NCI-H2171 treated with DMSO at 0.1 percent for 48 hours (cell line): ENCODE results near the gene PPY.
"Not testable (repeated sequence)": the region's sequence is repeated elsewhere in the genome, so short reads cannot be mapped to it uniquely, and the experiment has no call there.

Experiments
- DNase-seq: peaks from one replicate; lab custom pipeline; 2025; lab: John Stamatoyannopoulos, UW

Gene PPY, protein sequence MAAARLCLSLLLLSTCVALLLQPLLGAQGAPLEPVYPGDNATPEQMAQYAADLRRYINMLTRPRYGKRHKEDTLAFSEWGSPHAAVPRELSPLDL

DNA sequence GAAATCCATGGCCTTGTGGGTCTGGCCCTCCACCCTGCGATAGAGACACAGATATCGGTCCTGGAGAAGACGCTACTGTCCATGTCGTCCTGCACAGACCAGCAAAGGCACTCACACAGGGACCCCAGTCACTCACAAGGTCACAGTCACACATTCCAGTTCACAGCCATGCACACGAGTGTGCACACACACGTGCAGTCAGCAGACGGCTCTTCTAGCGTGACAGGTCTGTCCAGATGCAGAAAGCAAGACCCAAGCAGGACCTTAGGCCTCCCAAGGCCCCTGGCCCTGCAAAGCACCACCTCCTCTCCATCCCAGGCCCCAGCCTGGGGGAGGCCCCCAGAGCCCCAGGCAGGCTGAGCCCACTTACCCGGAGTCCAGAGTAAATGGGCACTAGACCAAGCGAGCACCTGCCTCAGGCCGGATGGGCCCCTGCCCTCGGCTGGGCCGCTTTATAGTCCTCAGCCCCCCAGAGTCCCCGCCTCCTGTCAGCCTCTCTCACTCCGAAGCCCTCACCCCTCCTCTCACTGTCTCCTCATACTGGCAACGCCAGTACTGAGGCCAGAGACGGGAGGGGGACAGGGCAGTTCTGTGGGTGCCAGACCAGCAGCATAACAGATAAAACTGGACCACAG, at the start of gene PPY:
Gene PPY, minus strand, starts transcription at position 426 of the 635 bp plus-strand sequence. CDS start 822 bp downstream, outside the sequence.
- DNase-seq: no peak

DNA sequence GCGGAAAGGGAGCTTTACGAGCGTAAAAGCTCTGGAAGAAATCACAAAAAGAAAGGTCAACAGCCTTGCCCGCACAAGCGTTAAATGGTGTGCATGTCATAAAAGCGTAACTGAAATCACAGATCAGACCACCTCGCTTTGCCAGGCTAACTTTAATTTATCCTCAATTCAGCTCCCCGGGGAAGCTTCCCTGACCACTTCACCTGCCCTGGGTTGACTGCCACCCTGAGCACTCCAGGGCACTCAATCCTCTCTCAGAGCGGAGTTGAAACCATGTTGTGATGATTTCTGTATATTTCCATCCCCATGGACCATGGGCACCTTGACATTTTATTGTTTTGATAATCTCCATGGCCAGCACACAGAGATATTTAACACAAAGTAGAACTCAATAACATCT, 46.0 kb upstream of the PPY start:
- DNase-seq: no peak

DNA sequence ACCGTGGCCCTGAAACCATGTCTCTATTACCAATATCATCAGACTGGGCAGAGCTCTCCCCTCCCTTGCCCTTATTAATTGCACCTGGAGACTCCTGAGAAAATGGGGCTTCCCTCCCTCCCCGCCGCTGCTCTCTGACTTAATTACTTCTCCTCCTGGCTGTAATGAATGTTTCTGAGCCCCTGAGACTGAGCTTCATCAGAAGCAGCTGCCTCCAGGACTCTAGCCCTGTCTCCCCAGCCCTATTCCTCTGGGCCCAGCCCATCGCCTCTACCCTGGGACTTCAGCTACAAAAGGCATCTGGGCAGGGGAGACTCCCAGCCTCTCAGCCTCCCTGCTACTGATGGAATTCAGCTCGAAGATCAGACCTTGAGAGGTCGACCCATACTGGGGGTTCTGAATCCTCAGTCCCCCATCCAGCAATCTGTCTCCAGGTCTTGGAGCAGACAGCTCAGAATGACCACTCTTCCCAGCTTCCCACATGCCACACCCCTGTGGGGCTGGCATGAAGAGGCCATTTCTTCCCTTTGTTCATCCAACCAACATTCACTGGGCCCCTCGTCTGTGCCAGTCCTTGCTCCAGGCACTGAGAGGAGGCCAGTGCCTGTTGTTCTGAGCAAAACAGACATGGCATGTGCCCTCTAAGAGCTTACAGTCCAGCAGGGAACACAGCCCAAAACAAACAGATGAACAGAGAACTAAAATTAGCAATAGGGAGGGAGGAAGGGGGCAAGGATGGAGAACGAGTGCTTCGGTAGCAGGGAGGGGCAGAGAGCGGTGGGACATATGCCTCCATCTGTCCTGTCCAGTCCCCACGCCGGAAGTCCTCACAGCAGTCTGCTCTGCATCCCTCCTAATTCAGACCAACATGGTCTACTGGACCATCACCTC, 45.1 kb upstream of the PPY start:
- no peak for DNase-seq

DNA sequence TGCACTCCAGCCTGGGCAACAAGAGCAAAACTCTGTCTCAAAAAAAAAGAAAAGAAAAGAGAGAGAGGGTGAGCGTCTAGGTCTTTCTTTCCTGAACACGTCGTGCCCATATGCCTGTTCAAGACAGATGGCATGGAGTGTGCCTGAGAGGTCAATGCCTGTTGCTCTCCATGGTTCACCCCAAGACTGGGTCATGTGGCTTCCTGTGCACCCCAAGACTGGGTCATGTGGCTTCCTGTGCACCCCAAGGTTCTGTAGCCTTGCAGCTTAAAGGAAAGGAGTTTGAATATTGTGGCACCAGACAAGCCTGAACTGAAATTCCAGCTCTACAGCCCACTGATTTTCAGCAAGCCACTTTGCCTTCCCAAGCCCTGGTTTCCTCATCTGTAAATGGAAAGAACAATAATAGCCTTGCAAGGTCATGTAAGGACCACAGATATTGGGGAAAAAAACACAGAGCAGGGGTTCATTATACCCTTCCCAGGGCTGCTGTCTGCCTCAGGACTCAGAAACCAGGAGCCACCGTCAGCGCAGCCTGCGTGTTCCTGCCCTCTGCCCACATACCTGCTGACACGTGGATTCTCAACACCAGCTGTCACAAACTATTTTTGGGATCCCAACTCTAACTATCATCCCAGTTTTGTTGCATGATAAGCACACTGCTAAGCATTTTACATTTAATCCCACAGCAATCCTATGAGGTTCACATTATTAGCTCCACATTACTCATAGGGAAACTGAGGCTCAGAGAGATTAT, 44.1 kb upstream of the PPY start:
- DNase-seq: no peak

DNA sequence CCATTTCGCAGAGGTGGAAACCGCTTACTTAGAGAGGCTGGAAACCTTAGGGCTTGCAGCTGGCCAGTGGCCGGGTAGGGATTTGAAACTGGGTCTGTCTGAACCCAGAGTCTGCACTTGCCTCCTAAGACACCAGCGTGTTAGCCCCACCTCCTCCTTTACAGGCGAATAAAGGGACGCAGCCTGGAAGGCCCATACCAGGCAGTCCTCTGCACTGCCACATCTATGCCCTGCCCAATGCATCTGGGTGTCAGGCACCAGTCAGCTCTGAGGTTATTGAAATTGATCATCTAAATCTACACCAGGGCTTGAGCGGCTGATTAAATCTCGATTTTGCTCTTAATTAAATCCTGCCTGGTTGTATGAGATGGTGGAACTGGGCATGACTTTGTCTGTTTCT, 42.2 kb upstream of the PPY start:
- DNase-seq: no peak

DNA sequence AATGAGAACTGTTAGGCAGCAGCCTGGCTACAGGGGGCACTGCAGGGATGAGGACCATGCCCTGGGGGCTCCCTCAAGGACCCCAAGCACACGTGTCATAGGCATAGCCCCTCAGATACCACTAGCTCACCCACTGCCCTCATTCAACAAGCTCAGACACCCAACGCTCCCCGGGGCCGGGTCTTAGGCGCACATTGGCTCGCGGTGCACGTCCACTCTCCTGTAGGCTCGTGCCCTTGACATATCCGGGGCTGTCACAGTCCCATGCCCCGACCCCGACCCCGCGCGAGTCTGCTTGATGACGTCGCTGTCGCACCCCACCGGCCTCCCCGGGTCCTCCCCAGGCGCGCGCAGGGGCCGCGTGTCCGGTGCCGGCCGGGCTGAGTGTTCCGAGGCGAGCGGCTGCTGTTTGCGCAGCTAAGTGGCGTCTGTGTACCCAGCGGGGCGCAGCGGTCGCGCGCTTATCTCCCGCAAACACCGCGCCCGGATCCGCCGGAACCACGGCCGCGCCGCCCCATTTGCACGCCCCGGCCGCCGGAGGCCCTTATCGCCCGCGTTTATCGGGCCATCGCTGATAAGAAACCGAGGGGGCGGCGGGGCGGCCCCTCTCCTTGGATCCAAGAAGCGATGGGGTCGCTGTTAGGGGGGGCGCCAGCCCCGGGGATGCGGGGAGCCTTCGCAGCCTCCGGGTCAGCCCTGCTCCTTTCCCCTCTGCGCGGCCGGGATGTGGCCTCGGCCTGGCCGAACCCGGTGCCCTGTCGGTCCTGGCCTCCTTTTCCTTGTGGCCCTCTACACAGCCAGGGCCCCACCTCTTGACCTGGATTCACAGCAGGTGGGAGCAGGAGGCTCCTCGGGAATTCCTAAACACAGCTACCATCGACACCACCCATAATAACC, 41.5 kb upstream of the PPY start:
- DNase-seq: no peak

DNA sequence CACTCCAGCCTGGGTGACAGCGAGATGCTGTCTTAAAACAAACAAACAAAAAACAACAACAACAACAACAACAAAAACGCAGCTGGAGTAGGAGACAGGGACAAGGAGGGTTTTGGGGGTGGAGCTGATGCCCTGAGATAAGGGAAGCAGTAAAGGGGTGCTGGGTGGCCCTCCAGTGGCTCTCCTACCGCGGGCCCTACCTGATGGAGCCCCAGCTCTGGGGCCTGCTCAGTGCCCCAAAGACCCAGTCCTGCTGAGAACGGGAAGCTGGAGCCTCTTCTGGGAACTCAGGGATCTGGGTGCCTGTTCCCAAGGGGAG, 40.9 kb upstream of the PPY start:
- DNase-seq: no peak

DNA sequence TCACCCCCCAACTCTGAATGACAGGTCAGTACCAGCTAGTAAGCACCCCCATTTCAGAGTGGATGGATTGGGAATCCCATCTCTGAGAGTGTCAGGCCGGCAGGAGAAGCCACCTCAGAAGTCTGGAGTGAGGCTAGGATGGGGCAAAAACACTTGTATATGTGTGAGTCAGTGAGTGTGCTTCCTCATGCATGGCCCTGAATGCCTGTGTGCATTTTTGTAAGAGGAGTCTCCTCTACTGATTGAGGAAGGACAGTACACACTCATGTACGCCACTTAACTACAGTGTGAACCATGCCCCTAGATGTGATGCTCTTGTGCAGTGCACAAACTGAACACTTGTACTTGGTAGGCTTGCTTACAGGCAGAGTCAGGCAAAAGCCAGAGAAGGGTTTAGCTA, 39.9 kb upstream of the PPY start:
- no peak for DNase-seq

DNA sequence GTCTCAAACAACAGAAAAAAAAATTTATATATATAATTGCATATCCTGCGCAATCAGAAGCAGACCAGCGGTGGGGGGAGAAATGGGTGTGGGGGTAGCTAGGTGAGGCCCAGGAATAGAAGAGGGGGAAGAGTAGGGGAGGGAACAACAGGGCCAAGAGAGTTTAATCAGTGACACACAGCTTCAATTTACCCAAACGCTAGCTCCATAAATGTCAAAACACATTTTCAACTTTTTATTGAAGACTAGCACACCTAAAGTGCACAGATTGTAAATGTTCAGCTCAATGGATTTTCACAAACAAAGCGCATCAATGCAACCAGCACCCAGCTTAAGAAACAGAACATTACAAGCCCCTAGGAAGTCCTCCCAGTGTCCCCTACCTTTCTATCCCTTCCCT, 37.4 kb upstream of the PPY start:
- DNase-seq: no peak

DNA sequence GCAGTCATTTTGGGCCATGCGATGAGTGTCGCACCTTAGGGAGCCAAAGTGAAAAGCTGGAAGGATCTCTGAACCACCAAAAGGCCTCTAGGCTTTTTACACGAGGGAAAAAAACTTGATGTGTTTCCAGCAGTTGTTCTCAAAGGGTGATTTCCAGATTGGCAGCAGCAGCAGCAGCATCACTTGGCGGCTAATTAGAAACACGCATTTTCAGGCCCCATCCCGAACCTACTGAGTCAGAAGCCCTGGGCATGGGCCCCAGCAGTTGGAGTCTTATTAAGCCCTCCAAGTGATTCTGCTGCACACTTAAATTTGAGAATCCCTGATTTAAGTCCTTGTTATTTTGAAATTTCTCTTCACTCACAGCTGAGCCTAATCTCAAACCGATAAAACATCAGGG, 36.7 kb upstream of the PPY start:
- no peak for DNase-seq

DNA sequence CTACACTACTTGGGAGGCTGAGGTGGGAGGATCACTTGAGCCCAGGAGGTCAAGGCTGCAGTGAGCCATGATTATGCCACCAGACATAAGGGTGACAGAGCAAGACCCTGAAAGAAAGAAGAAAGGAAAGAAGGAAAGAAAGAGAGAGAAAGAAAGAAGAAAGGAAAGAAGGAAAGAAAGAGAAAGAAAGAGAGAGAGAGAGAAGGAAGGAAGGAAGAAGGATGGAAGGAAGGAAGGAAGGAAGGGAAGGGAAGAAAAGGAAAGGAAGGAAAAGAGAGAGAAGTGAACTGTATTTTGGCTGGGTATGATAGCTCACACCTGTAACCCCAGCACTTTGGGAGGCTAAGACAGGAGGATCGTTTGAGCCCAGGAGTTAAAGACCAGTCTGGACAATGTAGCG, 35.8 kb upstream of the PPY start:
- no peak for DNase-seq

DNA sequence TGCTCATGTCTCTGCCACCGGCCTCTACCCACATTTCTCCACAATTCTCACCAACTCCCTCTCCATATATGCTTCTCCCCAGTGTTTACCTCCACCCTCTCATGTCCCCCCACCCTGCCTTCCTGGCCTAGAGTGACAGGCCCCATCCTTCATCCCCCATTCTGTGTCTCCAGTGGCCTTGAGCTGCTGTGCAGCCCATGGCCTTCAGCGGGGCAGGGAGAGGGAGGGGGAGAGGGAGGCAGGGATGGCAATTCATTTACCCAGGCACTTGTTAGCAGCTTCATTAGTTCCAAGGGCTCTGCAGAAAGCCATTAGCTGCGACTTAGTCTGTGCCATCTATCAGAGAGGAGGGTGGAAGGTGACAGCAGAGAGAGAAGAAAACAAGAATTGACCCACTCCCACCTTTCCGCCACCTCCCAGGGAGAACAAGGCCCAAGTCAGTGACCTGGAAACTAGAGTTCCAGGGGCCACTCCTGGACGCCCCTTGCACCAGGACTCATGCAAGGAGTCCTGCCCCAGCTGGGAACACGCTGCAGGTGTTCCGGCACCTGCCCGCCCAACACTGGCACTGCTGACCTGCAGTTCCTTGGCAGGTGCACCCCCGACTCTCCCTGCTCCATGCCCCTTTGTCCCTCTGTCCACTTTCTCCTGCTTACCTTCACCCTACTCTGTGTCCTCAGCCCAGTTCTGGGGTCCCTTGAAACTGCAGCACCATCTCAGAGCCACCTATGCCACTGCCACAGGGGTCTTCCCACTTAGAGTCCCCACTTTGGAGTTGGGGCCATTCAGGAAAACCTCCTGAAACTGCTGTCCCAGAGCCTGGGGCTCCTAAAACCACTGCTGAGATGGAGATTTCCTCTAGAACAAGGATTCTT, 34.9 kb upstream of the PPY start:
- no peak for DNase-seq

DNA sequence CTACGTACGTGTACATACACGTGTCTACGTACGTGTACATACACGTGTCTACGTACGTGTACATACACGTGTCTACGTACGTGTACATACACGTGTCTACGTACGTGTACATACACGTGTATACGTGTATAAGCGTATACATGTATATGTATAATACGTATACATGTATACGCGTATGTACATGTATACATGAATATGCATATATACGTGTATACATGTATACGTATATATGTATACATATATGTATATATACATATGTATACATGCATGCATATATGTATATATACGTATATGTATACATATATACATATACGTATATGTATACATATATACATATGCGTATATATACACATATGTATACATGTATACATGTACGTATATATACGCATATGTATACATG, 33.6 kb upstream of the PPY start:
- no peak for DNase-seq

DNA sequence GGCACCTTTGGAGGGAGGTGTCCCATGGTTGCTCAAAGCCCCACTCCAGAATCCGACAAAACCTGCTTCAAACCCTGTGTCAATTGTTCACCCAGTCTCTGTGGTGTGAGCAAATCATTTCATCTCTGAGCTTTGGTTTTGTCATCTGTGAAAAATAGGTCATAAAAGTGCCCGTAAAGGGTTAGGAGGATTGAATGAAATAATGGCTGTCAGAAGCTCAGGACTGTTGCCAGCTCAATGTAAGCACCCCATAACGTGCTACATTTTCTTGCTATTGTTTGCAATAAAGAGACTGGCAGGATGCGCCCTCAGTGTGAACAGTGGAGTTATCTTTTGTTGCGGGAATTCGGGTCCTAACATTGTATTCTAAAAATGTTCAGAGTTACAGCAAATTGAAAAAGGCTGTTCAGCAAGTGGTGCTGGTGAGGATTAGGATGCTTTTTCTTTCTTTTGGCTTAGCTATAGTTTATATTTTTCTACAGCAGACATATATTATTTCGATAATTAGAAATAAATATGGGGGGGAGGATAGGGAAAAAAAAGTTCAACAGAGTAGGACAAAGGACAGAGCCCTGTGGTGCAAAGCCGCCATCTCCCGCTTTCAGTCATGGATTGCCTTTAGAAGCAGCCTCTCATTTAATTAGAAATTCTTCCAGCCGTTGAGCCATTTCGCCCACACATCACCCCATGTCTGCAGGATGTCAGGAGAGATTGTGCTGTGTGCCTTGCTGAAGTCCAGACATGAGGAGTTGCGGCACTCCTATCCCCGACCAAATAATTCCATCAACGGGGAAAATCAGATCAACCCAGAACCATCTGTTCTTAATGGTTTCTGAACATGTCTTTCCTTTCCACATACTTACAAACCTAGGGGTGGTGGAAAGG, 32.3 kb upstream of the PPY start:
- no peak for DNase-seq

DNA sequence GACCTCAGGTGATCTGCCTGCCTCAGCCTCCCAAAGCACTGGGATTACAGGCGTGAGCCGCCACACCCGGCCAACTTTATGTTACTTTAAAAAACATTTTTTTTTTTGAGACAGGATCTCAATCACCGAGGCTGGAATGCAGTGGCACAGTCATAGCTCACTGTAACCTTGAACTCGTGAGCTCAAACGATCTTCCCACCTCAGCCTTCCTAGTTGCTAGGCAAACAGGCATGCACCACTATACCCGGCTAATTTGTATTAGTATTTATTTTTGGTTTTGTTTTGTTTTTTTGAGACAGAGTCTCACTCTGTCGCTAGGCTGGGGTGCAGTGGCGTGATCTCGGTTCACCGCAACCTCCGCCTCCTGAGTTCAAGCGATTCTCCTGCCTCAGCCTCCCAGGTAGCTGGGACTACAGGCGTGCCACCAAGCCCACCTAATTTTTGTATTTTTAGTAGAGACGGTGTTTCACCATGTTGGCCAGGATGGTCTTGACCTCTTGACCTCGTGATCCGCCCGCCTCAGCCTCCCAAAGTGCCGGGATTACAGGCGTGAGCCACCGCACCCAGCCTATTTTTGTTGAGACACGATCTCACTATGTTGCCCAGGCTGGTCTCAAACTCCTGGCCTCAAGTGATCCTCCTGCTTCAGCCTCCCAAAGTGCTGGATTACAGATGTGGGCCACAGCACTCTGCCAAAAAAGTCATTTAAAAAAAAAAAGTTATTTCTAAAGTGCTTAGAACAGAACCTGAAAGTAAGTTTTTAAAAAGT, 30.4 kb upstream of the PPY start:
- DNase-seq: not testable (repeated sequence)

DNA sequence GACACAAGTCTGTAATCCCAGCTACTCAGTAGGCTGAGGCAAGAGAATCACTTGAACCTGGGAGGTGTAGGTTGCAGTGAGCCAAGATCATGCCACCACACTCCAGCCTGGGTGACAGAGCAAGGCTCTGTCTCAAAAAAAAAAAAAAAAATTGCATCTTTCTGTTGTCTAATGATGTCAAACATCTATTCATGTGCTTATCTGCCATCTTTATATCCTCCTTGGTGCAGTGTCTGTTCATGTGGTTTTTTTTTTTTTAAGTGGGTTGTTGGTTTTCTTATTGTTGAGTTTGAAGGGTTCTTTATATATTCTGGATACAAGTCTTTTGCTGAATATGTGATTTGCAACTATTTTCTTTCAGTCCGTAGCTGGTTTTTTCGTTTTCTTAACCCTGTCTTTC, 29.2 kb upstream of the PPY start:
- DNase-seq: not testable (repeated sequence)

DNA sequence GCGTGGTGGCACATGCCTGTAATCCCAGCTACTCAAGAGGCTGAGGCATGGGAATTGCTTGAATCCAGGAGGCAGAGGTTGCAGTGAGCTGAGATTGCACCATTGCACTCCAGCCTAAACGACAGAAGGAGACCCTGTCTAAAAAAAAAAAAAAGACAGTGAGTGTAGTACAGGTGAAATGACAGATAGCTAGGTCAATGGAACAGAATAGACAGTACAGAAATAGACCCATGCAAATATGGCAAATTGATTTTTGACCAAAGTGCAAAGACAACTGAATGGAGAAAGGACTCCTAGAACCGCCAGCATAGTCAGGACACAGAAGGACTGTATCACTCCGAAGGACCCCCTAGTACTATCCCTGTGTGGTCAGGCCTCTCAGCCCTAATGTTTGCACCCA, 28.1 kb upstream of the PPY start:
- no peak for DNase-seq

DNA sequence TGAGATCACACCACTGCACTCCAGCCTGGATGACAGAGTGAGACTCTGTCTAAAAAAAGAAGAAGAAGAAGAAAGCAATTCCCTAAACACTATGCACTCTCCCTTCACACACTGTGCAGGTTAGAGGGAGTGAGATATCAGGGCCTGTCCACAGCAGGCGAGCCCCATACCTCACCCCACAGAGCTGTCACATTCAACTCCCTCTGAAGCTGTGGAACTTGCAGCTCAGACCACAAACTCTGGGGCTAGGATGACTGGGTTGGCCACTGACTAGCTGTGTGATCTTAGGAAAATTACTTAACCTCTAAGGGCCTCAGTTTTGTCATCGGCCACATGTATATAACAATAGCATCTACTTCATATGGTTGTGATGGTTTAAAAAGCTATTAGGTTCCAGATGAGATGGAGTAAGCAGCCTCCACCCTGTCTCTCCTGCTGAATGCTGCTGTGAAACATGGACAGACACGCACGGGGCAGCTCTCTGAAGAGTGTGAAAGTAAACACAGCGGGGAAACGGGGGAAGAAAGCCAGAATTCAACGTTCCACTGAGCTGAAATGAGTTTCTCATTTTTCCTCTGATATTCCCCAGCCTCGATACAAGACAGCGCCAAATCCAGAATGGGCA, 25.1 kb upstream of the PPY start:
- no peak for DNase-seq

DNA sequence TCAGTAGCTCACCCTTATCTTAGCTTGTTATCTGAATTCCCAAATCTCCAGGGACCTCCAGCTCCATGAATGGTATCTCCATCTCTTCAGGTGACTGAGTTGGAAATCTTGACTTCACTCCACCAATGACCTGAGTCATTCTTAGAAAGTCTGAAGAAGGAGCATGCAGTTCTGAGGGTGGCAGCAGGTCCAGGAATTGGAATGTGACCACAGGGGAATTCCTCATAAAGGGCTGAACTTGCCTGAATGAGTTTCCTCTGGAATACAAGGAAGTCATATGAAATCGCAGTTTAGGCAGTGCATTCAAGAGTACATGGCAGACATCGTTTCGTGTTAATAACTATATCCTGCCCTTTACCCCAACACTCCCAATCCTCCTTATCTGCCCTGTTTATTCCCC, 24.0 kb upstream of the PPY start:
- no peak for DNase-seq
